Measurements from ENCODE around the gene KRTAP19-4. TPM values are rescaled to one million over a fixed set of nuclear protein-coding genes. Genes with fewer than 3 reads are reported as not detected.

Gene KRTAP19-4
- total and polyA plus RNA-seq, 2 of the 13 experiments (the other 11 are each of a cell fraction or from before 2014, with no cell fraction given) = not detected

DNA sequence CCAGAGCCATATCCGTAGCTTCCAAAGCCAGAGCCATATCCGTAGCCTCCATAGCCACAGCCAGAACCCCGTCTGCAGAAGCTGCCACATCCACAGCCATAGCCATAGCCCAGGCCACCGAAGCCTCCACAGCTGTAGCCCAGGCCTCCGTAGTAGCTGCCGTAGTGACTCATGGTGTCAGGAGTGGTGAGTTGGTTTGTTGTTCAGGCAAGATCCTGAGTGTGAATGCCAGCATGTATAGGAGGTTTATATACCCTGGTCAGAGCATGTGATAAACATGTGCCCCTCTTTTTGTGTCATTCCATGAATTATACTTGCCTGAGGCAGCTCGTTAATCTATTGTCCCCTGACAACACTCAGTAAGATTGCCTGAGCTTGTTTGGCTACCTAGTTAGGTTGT, 16.8 kb downstream of the KRTAP19-4 start, which contains the start of gene KRTAP19-1 (continued):
- TF ChIP-seq, protein P1, sequence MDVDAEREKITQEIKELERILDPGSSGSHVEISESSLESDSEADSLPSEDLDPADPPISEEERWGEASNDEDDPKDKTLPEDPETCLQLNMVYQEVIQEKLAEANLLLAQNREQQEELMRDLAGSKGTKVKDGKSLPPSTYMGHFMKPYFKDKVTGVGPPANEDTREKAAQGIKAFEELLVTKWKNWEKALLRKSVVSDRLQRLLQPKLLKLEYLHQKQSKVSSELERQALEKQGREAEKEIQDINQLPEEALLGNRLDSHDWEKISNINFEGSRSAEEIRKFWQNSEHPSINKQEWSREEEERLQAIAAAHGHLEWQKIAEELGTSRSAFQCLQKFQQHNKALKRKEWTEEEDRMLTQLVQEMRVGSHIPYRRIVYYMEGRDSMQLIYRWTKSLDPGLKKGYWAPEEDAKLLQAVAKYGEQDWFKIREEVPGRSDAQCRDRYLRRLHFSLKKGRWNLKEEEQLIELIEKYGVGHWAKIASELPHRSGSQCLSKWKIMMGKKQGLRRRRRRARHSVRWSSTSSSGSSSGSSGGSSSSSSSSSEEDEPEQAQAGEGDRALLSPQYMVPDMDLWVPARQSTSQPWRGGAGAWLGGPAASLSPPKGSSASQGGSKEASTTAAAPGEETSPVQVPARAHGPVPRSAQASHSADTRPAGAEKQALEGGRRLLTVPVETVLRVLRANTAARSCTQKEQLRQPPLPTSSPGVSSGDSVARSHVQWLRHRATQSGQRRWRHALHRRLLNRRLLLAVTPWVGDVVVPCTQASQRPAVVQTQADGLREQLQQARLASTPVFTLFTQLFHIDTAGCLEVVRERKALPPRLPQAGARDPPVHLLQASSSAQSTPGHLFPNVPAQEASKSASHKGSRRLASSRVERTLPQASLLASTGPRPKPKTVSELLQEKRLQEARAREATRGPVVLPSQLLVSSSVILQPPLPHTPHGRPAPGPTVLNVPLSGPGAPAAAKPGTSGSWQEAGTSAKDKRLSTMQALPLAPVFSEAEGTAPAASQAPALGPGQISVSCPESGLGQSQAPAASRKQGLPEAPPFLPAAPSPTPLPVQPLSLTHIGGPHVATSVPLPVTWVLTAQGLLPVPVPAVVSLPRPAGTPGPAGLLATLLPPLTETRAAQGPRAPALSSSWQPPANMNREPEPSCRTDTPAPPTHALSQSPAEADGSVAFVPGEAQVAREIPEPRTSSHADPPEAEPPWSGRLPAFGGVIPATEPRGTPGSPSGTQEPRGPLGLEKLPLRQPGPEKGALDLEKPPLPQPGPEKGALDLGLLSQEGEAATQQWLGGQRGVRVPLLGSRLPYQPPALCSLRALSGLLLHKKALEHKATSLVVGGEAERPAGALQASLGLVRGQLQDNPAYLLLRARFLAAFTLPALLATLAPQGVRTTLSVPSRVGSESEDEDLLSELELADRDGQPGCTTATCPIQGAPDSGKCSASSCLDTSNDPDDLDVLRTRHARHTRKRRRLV (CRISPR knock-in tag; IDR thresholded peaks at IDR 0.05) = no peak
- TF ChIP-seq, protein P2, sequence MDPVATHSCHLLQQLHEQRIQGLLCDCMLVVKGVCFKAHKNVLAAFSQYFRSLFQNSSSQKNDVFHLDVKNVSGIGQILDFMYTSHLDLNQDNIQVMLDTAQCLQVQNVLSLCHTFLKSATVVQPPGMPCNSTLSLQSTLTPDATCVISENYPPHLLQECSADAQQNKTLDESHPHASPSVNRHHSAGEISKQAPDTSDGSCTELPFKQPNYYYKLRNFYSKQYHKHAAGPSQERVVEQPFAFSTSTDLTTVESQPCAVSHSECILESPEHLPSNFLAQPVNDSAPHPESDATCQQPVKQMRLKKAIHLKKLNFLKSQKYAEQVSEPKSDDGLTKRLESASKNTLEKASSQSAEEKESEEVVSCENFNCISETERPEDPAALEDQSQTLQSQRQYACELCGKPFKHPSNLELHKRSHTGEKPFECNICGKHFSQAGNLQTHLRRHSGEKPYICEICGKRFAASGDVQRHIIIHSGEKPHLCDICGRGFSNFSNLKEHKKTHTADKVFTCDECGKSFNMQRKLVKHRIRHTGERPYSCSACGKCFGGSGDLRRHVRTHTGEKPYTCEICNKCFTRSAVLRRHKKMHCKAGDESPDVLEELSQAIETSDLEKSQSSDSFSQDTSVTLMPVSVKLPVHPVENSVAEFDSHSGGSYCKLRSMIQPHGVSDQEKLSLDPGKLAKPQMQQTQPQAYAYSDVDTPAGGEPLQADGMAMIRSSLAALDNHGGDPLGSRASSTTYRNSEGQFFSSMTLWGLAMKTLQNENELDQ (CRISPR knock-in tag; IDR thresholded peaks at IDR 0.05; ENCODE audit: borderline replicate concordance) = no peak
- TF ChIP-seq ZNF629 (CRISPR knock-in tag; conservative IDR thresholded peaks at IDR 0.05) = no peak
- TF ChIP-seq ZBTB21 (CRISPR knock-in tag; IDR thresholded peaks at IDR 0.05) = no peak
- no peak for TF ChIP-seq TOPORS (CRISPR knock-in tag; IDR thresholded peaks at IDR 0.05)
- TF ChIP-seq ZNF552 (CRISPR knock-in tag; IDR thresholded peaks at IDR 0.05; ENCODE audit: borderline replicate concordance) = no peak
- TF ChIP-seq HOXA7 (CRISPR knock-in tag; IDR thresholded peaks at IDR 0.05) = no peak
- TF ChIP-seq SRY (CRISPR knock-in tag; IDR thresholded peaks at IDR 0.05) = no peak
- TF ChIP-seq, protein P3, sequence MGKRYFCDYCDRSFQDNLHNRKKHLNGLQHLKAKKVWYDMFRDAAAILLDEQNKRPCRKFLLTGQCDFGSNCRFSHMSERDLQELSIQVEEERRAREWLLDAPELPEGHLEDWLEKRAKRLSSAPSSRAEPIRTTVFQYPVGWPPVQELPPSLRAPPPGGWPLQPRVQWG (CRISPR knock-in tag; IDR thresholded peaks at IDR 0.05; ENCODE audit: borderline replicate concordance, low read depth) = no peak
- TF ChIP-seq, protein P4, sequence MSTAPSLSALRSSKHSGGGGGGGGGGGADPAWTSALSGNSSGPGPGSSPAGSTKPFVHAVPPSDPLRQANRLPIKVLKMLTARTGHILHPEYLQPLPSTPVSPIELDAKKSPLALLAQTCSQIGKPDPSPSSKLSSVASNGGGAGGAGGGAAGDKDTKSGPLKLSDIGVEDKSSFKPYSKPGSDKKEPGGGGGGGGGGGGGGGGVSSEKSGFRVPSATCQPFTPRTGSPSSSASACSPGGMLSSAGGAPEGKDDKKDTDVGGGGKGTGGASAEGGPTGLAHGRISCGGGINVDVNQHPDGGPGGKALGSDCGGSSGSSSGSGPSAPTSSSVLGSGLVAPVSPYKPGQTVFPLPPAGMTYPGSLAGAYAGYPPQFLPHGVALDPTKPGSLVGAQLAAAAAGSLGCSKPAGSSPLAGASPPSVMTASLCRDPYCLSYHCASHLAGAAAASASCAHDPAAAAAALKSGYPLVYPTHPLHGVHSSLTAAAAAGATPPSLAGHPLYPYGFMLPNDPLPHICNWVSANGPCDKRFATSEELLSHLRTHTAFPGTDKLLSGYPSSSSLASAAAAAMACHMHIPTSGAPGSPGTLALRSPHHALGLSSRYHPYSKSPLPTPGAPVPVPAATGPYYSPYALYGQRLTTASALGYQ (CRISPR knock-in tag; IDR thresholded peaks at IDR 0.05) = no peak
- no peak for TF ChIP-seq TP53 (CRISPR knock-in tag; conservative IDR thresholded peaks at IDR 0.05)
- TF ChIP-seq, protein P5, sequence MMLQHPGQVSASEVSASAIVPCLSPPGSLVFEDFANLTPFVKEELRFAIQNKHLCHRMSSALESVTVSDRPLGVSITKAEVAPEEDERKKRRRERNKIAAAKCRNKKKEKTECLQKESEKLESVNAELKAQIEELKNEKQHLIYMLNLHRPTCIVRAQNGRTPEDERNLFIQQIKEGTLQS (CRISPR knock-in tag; IDR thresholded peaks at IDR 0.05) = no peak
- no peak for TF ChIP-seq CHD4 (IDR thresholded peaks at IDR 0.05; ENCODE audit: borderline replicate concordance, low read length)
- TF ChIP-seq EED (CRISPR knock-in tag; IDR thresholded peaks at IDR 0.05) = no peak
- no peak for TF ChIP-seq ZFP36 (IDR thresholded peaks at IDR 0.05; ENCODE audit: borderline replicate concordance, low read depth, low read length, partially characterized antibody)
- no peak for TF ChIP-seq NFATC3 (CRISPR knock-in tag; IDR thresholded peaks at IDR 0.05)
